Left ventricle myocardium superior (tissue), 1 donor: ENCODE results near the gene DENND1A. TPM values are rescaled to one million over a fixed set of nuclear protein-coding genes. Genes with fewer than 3 reads are reported as not detected.

ENCODE experiments used
- ATAC-seq: fragments of 200-7000 bp; cut with Tn5 transposase; one replicate; pipeline ENCODE4 v1.9.1; 2020; ENCODE audit warnings: mild to moderate bottlenecking, moderate library complexity
- DNase-seq: peaks from one replicate; pipeline ENCODE4 v3.0.0-alpha.2; 2020
- intact Hi-C: fragments of 100-400 bp; cut with micrococcal nuclease; formaldehyde crosslinking; loops from one replicate; pipeline ENCODE4 v1.11.0; 2022
- total RNA-seq: library from RNA; stranded (reverse); fragmentation: NEBNext Ultra II Directional; extraction: Animal tissue kit (Norgen Biotek cat#: 25700); gene quantifications from one replicate; pipeline ENCODE4 v1.2.1, GENCODE V29; 2021
- donor health status: DM: no; HTN: yes; CAD: no; lungs with severe emphysema.

The DENND1A gene
- total RNA-seq, 1 donor from 2014 or later: 12.9 TPM

- no peak for DNase-seq
- no peak for ATAC-seq
- intact Hi-C loops: no loop called here
These were observed 137.4 kb downstream of the DENND1A start for GRCh38 chr9:123792501-123792900.

GRCh38 chr9:123789554-123790292 lies 140.2 kb downstream of the DENND1A start:
- ATAC-seq: no peak
- intact Hi-C loops: no loop called here

GRCh38 chr9:123787416-123787815 lies 142.5 kb downstream of the DENND1A start:
- DNase-seq: no peak
- intact Hi-C loops: no loop called here
- no peak for ATAC-seq

More at GRCh38 chr9:123789554-123790292, 140.2 kb downstream of the DENND1A start:
- DNase-seq: no peak

- no peak for ATAC-seq
- intact Hi-C loops: no loop called here
- DNase-seq: no peak
These were observed 145.4 kb downstream of the DENND1A start for GRCh38 chr9:123784518-123784917.

- DNase-seq (no peak), ATAC-seq (no peak)
- intact Hi-C loops: no loop called here
These were observed 151.6 kb downstream of the DENND1A start for GRCh38 chr9:123778232-123778902.

- intact Hi-C loops: no loop called here
- DNase-seq: no peak
- no peak for ATAC-seq
These were observed 153.0 kb downstream of the DENND1A start for GRCh38 chr9:123776708-123777537.

GRCh38 chr9:123775289-123776284 lies 154.3 kb downstream of the DENND1A start:
- intact Hi-C loops: no loop called here
- ATAC-seq (no peak), DNase-seq (no peak)

- intact Hi-C loops: no loop called here
- ATAC-seq (no peak), DNase-seq (no peak)
These were observed 156.1 kb downstream of the DENND1A start for GRCh38 chr9:123773783-123774182.

- ATAC-seq (no peak), DNase-seq (no peak)
- intact Hi-C loops: no loop called here
These were observed 157.0 kb downstream of the DENND1A start for GRCh38 chr9:123772967-123773366.

- DNase-seq (no peak), ATAC-seq (no peak)
- intact Hi-C loops: no loop called here
These were observed 157.6 kb downstream of the DENND1A start for GRCh38 chr9:123772374-123772773.

- DNase-seq (no peak), ATAC-seq (no peak)
- intact Hi-C loops: no loop called here
These were observed 158.2 kb downstream of the DENND1A start for GRCh38 chr9:123771690-123772089.

- intact Hi-C loops: no loop called here
- DNase-seq: peak; percentile 29
- ATAC-seq: no peak
These were observed 160.2 kb downstream of the DENND1A start for GRCh38 chr9:123769719-123770118.

- no peak for ATAC-seq
- intact Hi-C loops: no loop called here
These were observed 165.9 kb downstream of the DENND1A start for GRCh38 chr9:123763910-123764588.

GRCh38 chr9:123761905-123762605 lies 167.9 kb downstream of the DENND1A start:
- DNase-seq (no peak), ATAC-seq (no peak)
- intact Hi-C loops: no loop called here

More at GRCh38 chr9:123763910-123764588, 165.9 kb downstream of the DENND1A start:
- no peak for DNase-seq

GRCh38 chr9:123757960-123758359 lies 172.0 kb downstream of the DENND1A start:
- peak; percentile 38 for ATAC-seq
- DNase-seq: no peak
- intact Hi-C loops: no loop called here

- intact Hi-C loops: no loop called here
- DNase-seq: peak; percentile 33
- ATAC-seq: peak; percentile 69
These were observed 172.4 kb downstream of the DENND1A start for GRCh38 chr9:123757547-123757946.

GRCh38 chr9:123756484-123757106 lies 173.3 kb downstream of the DENND1A start:
- no peak for DNase-seq
- intact Hi-C loops: no loop called here
- no peak for ATAC-seq
